Activated CD4-positive, alpha-beta memory T cell treated with anti-CD3 and anti-CD28 coated beads, Interleukin-2, amount 10 ng/mL, durations not matched to agents 7 days and 5 days (primary cell): ENCODE data around the gene ERBB2. TPM values are rescaled to one million over a fixed set of nuclear protein-coding genes. Genes with fewer than 3 reads are reported as not detected.
"Not testable (repeated sequence)": the region's sequence is repeated elsewhere in the genome, so short reads cannot be mapped to it uniquely, and the experiment has no call there.

ENCODE experiments used
- CTCF ChIA-PET: fragments of 350-600 bp; sonication (Branson Sonifier 250); formaldehyde crosslinking; loops from one replicate; lab custom pipeline; 2021; ENCODE audit warnings: antibody characterized with exemption, inconsistent platforms; lab: Charles Lee
- POLR2A ChIA-PET: fragments of 350-600 bp; sonication (Branson Sonifier 250); formaldehyde crosslinking; loops from one replicate; lab custom pipeline; 2021; ENCODE audit warnings: antibody characterized with exemption; lab: Charles Lee
- DNase-seq: peaks from one replicate; pipeline ENCODE4 v3.0.0-alpha.2; 2020
- H3K27ac Mint-ChIP-seq: one replicate; pipeline ENCODE4 v1.8.0; 2021; ENCODE audit warnings: mild to moderate bottlenecking, mixed read lengths
- H3K27me3 Mint-ChIP-seq: one replicate; pipeline ENCODE4 v1.8.0; 2021; ENCODE audit warnings: mixed read lengths
- H3K36me3 Mint-ChIP-seq: one replicate; pipeline ENCODE4 v1.8.0; 2021; ENCODE audit warnings: low read depth, mixed read lengths
- H3K4me1 Mint-ChIP-seq: one replicate; pipeline ENCODE4 v1.8.0; 2021; ENCODE audit warnings: mixed read lengths
- H3K4me3 Mint-ChIP-seq: one replicate; pipeline ENCODE4 v1.8.0; 2021; ENCODE audit warnings: mild to moderate bottlenecking, mixed read lengths
- H3K9me3 Mint-ChIP-seq: one replicate; pipeline ENCODE4 v1.8.0; 2021; ENCODE audit warnings: mixed read lengths
- total RNA-seq, 2 experiments: library from RNA; stranded (reverse); gene quantifications; one replicate each; pipeline ENCODE4 v1.2.3, GENCODE V29; 2021

Gene ERBB2
- total RNA-seq, 2 experiments from 2014 or later = 5.1 to 6.0 TPM

DNA sequence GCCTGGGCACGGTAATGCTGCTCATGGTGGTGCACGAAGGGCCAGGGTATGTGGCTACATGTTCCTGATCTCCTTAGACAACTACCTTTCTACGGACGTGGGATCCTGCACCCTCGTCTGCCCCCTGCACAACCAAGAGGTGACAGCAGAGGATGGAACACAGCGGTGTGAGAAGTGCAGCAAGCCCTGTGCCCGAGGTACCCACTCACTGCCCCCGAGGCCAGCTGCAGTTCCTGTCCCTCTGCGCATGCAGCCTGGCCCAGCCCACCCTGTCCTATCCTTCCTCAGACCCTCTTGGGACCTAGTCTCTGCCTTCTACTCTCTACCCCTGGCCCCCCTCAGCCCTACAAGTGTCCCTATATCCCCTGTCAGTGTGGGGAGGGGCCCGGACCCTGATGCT is 12.0 kb downstream of the ERBB2 start:
- DNase-seq = no peak
- Mint-ChIP-seq H3K4me3 (no peak overlapping the region), H3K9me3 (no peaks in the 10 kb centered on the region), H3K27ac (no peak overlapping the region), H3K36me3 (no peaks in the 10 kb centered on the region), H3K27me3 (peaks cover 2% of the 10 kb centered on the region), H3K4me1 (peaks cover 16% of the 10 kb centered on the region)
- ChIA-PET POLR2A (interaction anchor here (1.9 kb wide), 1 partner anchor 18 kb away, joined by 7 read pairs; no protein-coding TSS in a partner anchor), CTCF (no interaction called here)

GRCh38 chr17:39714234-39714633 is 14.4 kb downstream of the ERBB2 start:
- peaks cover 2% of the 10 kb centered on the region for H3K27me3 Mint-ChIP-seq
- DNase-seq = no peak
- H3K4me1 Mint-ChIP-seq = peaks cover 4% of the 10 kb centered on the region
- no peaks in the 10 kb centered on the region for H3K9me3 Mint-ChIP-seq
- H3K36me3 Mint-ChIP-seq = no peaks in the 10 kb centered on the region
- H3K4me3 Mint-ChIP-seq = no peak overlapping the region
- ChIA-PET CTCF (interaction anchor here (1.8 kb wide), 1 partner anchor 16 kb away, joined by 7 read pairs; the partner anchor contains the start of gene MIEN1), POLR2A (no interaction called here)
- no peak overlapping the region for H3K27ac Mint-ChIP-seq

- H3K27me3 Mint-ChIP-seq = peaks cover 2% of the 10 kb centered on the region
- H3K27ac Mint-ChIP-seq = no peak overlapping the region
- no peak for DNase-seq
- H3K4me1 Mint-ChIP-seq = no peaks in the 10 kb centered on the region
- no peaks in the 10 kb centered on the region for H3K36me3 Mint-ChIP-seq
- ChIA-PET CTCF (interaction anchor here (1.8 kb wide), 1 partner anchor 14 kb away, joined by 7 read pairs; the partner anchor contains the start of gene MIEN1), POLR2A (interaction anchor here (1.0 to 1.5 kb wide), 2 partner anchors 15 to 33 kb away, joined by 3 to 4 read pairs; partner anchors contain the start of gene MIEN1)
- H3K9me3 Mint-ChIP-seq = no peaks in the 10 kb centered on the region
- no peak overlapping the region for H3K4me3 Mint-ChIP-seq
Measured at GRCh38 chr17:39715375-39716072, 15.7 kb downstream of the ERBB2 start.

GRCh38 chr17:39716073-39716818 is 16.4 kb downstream of the ERBB2 start:
- ChIA-PET POLR2A (interaction anchor here (1.0 to 1.5 kb wide), 2 partner anchors 14 to 34 kb away, joined by 3 to 4 read pairs; partner anchors contain the start of gene MIEN1), CTCF (no interaction called here)
- no peak overlapping the region for H3K4me3 Mint-ChIP-seq
- peaks cover 2% of the 10 kb centered on the region for H3K27me3 Mint-ChIP-seq
- no peak for DNase-seq
- H3K4me1 Mint-ChIP-seq = no peaks in the 10 kb centered on the region
- H3K36me3 Mint-ChIP-seq = no peaks in the 10 kb centered on the region
- no peak overlapping the region for H3K27ac Mint-ChIP-seq
- H3K9me3 Mint-ChIP-seq = no peaks in the 10 kb centered on the region

DNA sequence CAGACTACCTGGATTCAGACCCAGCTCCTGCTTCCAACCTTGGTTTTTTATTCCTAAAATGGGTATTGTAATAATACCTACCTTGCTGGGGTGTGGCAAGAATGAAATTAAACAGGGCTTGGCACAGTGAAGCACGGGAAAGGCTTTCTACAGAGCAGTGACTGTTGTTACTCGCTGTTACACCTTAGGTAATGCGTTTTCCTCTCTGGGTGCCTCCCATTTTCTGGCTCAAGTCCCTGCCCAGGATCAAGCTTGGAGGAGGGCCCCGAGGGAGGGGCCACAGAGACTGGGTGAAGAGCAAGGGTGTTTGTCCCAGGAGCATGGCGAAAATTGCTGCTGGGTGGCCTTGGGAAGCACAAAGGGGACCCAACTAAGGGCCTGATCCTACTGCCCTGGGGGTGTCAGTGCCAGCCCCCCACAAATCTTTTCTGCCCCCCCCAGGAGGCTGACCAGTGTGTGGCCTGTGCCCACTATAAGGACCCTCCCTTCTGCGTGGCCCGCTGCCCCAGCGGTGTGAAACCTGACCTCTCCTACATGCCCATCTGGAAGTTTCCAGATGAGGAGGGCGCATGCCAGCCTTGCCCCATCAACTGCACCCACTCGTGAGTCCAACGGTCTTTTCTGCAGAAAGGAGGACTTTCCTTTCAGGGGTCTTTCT is 17.1 kb downstream of the ERBB2 start:
- Mint-ChIP-seq H3K36me3 (no peaks in the 10 kb centered on the region), H3K9me3 (no peaks in the 10 kb centered on the region), H3K27ac (no peak overlapping the region), H3K27me3 (peaks cover 2% of the 10 kb centered on the region), H3K4me1 (no peaks in the 10 kb centered on the region), H3K4me3 (no peak overlapping the region)
- ChIA-PET POLR2A (no interaction called here), CTCF (no interaction called here)
- no peak for DNase-seq

- no peak overlapping the region for H3K27ac Mint-ChIP-seq
- ChIA-PET CTCF (no interaction called here), POLR2A (no interaction called here)
- H3K9me3 Mint-ChIP-seq = no peaks in the 10 kb centered on the region
- no peaks in the 10 kb centered on the region for H3K36me3 Mint-ChIP-seq
- no peak overlapping the region for H3K4me3 Mint-ChIP-seq
- H3K27me3 Mint-ChIP-seq = peaks cover 2% of the 10 kb centered on the region
- DNase-seq = no peak
- H3K4me1 Mint-ChIP-seq = no peaks in the 10 kb centered on the region
Measured at GRCh38 chr17:39717660-39718059, 17.8 kb downstream of the ERBB2 start.

DNA sequence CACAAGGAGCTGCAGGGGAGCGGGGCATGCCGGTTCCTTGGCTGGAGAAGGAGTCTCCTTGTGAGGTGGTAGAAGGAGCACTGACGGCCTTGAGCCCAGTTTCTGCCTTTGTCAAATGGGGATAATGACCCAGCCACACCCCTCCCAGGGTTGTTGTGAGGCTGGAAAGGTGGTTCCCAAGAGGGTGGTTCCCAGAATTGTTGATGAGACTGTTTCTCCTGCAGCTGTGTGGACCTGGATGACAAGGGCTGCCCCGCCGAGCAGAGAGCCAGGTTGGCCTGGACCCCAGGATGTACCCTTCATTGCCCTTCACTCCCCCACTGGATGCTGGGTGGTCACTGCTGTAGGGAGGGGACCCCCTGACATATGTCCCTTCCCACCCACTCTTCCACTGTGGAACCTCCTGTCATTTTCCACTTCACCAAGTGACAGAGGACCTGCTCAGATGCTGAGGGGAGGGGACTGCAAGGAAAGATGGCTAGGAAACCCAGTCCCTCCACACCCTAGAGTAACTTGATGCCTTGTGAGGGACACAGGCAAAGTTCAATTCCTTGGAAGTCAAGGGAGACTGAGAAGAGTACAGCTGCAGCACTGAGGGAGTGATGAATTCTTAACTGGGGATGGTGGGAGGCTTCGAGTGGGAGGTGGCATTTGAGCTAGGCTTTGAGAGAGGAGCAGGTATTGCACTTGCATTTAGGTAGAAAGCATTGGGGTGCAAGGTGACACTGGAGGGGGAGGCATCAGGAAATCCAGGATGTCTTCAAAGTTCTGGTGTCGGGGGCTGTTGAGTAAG is 19.9 kb downstream of the ERBB2 start:
- CTCF ChIA-PET = interaction anchor here (0.6 to 2.0 kb wide), 3 partner anchors 10 to 65 kb away, joined by 3 to 13 read pairs (median 3); partner anchors contain the start of gene MIEN1
- no peaks in the 10 kb centered on the region for H3K27me3 Mint-ChIP-seq

DNA sequence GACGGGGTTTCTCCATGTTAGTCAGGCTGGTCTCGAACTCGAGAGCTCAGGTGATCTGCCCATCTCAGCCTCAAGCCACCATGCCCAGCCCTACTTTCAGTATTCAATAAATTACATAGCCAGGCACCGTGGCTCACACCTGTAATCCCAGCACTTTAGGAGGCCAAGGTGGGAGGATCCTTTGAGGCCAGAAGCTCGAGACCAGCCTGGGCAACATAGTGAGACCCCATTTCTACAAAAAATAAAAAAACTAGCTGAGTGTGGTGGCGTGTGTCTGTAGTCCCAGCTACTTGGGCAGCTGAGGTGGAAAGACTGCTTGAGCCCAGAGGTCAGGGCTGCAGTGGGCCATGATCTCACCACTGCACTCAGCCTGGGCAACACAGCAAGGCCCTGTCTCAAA is 22.2 kb downstream of the ERBB2 start:
- Mint-ChIP-seq H3K36me3 (no peaks in the 10 kb centered on the region), H3K4me3 (no peak overlapping the region), H3K4me1 (no peaks in the 10 kb centered on the region), H3K9me3 (no peaks in the 10 kb centered on the region), H3K27ac (no peak overlapping the region), H3K27me3 (no peaks in the 10 kb centered on the region)
- CTCF ChIA-PET = interaction anchor here (0.8 to 1.1 kb wide), 2 partner anchors 8 to 68 kb away, joined by 5 to 7 read pairs; partner anchors contain the start of gene MIEN1
- POLR2A ChIA-PET = interaction anchor here (0.7 kb wide), 1 partner anchor 204 kb away, joined by 3 read pairs; no protein-coding TSS in a partner anchor
- no peak for DNase-seq

More for the DNA sequence above, 19.9 kb downstream of the ERBB2 start:
- Mint-ChIP-seq H3K4me1 (no peaks in the 10 kb centered on the region), H3K36me3 (no peaks in the 10 kb centered on the region), H3K27ac (no peak overlapping the region), H3K9me3 (no peaks in the 10 kb centered on the region), H3K4me3 (no peak overlapping the region)
- DNase-seq = no peak
- POLR2A ChIA-PET = no interaction called here

- no peak for DNase-seq
- POLR2A ChIA-PET = no interaction called here
- CTCF ChIA-PET = interaction anchor here (0.8 kb wide), 1 partner anchor 7 kb away, joined by 5 read pairs; the partner anchor contains the start of gene MIEN1
- H3K36me3 Mint-ChIP-seq = peaks cover under 1% of the 10 kb centered on the region
- H3K4me3 Mint-ChIP-seq = no peak overlapping the region
- no peaks in the 10 kb centered on the region for H3K9me3 Mint-ChIP-seq
- H3K27ac Mint-ChIP-seq = no peak overlapping the region
- H3K27me3 Mint-ChIP-seq = no peaks in the 10 kb centered on the region
- H3K4me1 Mint-ChIP-seq = no peaks in the 10 kb centered on the region
Measured at GRCh38 chr17:39722965-39723848, 23.3 kb downstream of the ERBB2 start.

DNA sequence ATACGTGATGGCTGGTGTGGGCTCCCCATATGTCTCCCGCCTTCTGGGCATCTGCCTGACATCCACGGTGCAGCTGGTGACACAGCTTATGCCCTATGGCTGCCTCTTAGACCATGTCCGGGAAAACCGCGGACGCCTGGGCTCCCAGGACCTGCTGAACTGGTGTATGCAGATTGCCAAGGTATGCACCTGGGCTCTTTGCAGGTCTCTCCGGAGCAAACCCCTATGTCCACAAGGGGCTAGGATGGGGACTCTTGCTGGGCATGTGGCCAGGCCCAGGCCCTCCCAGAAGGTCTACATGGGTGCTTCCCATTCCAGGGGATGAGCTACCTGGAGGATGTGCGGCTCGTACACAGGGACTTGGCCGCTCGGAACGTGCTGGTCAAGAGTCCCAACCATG is 24.9 kb downstream of the ERBB2 start:
- CTCF ChIA-PET = no interaction called here
- Mint-ChIP-seq H3K9me3 (no peaks in the 10 kb centered on the region), H3K27me3 (no peaks in the 10 kb centered on the region), H3K4me3 (no peak overlapping the region), H3K4me1 (peaks cover 13% of the 10 kb centered on the region), H3K36me3 (peaks cover 9% of the 10 kb centered on the region), H3K27ac (no peak overlapping the region)
- no peak for DNase-seq
- POLR2A ChIA-PET = interaction anchor here (1.6 kb wide), 1 partner anchor 36 kb away, joined by 5 read pairs; the partner anchor contains the start of gene PGAP3

- H3K9me3 Mint-ChIP-seq, H3K4me3 Mint-ChIP-seq, DNase-seq, H3K27ac Mint-ChIP-seq, CTCF ChIA-PET, H3K27me3 Mint-ChIP-seq: not testable (repeated sequence)
- Mint-ChIP-seq H3K4me1 (peaks cover 19% of the 10 kb centered on the region), H3K36me3 (peaks cover 11% of the 10 kb centered on the region)
- POLR2A ChIA-PET = interaction anchor here (0.7 to 1.6 kb wide), 2 partner anchors 33 to 37 kb away, joined by 4 to 5 read pairs; partner anchors contain the start of gene PGAP3
Measured at GRCh38 chr17:39725923-39726322, 26.1 kb downstream of the ERBB2 start.
